Activated naive CD4-positive, alpha-beta T cell treated with anti-CD3 and anti-CD28 coated beads, Interleukin-2, amount 50 U/mL, for 16 hours (primary cell): ENCODE data around the gene POPDC2.
"Not testable (repeated sequence)": the region's sequence is repeated elsewhere in the genome, so short reads cannot be mapped to it uniquely, and the experiment has no call there.

Source experiments
- DNase-seq: peaks from one replicate; pipeline ENCODE4 v3.0.0-alpha.2; 2020

Gene POPDC2

DNA sequence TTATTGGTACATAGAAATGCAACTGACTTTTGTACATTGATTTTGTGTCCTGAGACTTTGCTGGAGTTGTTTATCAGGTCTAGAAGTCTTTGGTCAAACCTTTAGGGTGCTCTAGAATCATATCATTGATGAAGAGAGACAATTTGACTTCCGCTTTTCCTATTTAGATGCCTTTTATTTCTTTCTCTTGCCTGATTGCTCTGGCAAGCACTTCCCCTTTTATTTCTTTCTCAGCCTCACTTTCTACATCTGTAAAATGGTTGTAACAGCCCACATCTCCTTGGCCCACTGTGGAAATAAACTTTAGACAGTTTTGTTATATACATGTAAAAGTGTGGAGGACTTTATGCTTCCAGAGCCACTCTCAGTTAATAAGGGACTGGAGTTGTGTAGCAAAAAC is 48.7 kb downstream of the POPDC2 start:
- DNase-seq = no peak

GRCh38 chr3:119609301-119609700 is 51.1 kb downstream of the POPDC2 start:
- no peak for DNase-seq

DNA sequence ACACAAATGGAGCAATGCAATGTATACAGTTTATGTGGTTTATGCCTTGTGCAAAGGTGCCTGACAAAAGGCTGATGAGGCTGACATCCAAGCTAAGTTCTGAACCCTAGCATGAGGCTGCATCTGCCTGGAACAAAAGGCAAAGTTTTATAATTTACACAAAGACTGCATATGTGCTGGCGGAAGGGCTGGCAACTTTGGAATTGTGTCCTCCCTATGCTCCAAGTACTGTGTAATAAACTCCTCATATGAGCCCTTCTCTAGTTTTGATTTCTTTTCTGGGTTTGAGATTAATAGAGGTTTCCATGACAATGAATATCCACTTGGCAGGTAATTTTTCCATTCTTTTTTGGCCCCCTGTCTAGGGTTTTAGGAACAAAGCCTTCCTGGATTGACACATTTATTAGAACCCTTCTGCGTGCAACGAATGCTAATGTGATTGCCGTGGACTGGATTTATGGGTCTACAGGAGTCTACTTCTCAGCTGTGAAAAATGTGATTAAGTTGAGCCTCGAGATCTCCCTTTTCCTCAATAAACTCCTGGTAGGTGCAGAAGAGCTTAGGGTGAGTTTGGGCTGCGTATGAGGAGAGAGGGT is 51.9 kb downstream of the POPDC2 start:
- no peak for DNase-seq

DNA sequence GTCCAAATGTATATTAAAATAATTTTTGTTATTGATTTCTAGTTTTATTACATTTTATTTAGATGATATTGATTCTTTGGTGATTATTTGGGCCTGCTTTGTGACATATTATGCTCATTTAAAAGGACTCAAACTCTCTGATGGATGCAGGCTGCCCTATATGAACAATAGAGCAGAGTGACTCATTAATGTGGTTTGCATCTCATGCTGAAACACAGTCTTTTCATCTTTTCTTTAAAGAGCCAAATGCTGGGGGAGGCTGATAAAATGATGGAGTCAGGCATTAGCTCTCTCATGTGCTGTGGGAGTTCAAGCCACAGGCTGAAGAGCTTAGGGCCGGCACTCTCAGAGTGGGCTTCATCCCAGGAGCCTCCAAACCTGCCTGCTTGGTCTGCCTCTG is 55.5 kb downstream of the POPDC2 start:
- DNase-seq = no peak

- DNase-seq = no peak
These were observed 57.7 kb downstream of the POPDC2 start for GRCh38 chr3:119602676-119603075.

DNA sequence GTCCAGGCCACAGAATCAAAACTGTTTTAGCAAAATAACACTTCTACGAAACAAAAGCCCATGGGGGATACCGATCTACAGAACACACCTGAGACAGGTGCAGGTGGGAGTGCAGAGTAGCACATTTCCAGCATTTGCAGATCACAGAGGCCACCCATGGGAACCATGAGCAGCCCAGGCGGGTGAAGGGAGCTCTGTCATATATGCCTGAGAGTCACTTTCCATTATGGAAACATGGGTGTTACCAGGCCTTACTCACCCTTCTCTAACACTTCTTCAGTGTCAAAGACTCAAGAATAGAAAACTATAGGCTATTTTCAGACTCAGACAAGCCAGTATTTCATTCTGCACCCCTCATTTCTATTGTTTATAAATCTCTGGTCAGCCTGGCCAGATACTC is 59.2 kb downstream of the POPDC2 start:
- DNase-seq = no peak

- no peak for DNase-seq
These were observed 59.7 kb downstream of the POPDC2 start for GRCh38 chr3:119600732-119601131.

GRCh38 chr3:119599558-119600174 is 60.7 kb downstream of the POPDC2 start:
- DNase-seq = no peak

GRCh38 chr3:119598410-119599098 is 61.8 kb downstream of the POPDC2 start:
- DNase-seq = no peak

- no peak for DNase-seq
These were observed 62.7 kb downstream of the POPDC2 start, which contains the start of gene PLA1A for GRCh38 chr3:119597548-119598288. Gene PLA1A, plus strand, starts transcription at chr3:119597885. Its CDS starts 29 bp downstream, at chr3:119597914.

DNA sequence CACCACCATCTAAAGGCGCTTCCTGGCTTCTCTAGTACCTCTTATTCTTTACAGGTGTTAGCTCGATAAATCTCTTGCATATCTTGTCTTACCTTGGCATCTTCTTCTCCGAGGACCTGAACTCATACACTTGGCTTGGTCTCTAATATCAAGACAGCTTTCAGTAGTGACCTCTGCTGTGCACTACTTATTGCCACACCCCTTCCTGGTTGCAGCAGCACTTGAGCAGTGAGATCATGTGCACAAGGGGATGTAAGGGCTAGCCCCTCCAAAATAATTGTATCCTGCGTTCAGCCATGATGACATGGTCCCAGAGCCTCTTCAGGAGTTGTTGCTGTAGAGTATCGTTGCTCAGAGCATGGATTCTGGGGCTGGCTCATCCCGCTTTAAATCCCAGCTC is 64.0 kb downstream of the POPDC2 start:
- DNase-seq = no peak

DNA sequence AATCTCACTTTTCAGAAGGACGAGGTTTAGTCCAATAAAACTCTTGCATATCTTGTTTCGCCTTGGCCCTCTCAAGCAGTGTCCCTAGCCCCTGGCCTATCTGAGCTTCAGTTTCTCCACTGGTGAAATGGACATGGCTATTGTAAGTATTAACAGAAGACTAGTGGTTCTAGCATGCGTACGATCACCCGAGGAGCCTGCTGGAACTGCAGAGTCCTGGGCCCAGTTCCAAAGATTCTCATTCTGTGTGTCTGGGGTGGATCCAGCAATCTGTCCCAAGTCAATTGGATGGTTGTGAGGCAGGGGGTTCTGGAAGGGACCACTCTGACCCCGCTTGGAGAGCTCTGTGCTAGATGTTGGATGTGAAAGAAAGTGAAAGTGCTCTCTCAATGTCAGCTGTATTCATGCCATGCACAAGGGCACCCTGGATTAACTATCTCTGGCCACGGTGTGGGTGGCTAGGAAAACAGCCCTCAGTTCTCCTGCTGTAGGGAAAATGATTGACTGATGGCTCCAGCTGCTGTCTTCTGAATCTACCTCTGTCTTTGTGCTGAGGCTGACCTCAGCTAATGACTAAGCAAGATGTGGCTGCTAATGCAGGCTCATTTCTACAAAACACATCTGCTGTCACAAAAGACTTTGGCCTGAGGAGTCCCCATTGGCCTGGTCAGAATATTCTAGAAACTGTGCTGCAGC is 64.6 kb downstream of the POPDC2 start:
- DNase-seq = no peak

GRCh38 chr3:119594929-119595328 is 65.5 kb downstream of the POPDC2 start:
- DNase-seq = not testable (repeated sequence)

GRCh38 chr3:119594066-119594465 is 66.3 kb downstream of the POPDC2 start:
- DNase-seq = no peak

GRCh38 chr3:119592861-119593260 is 67.5 kb downstream of the POPDC2 start:
- no peak for DNase-seq
